ENCODE data around the gene UNC93A.

The UNC93A gene

GRCh38 chr6:167293088-167293589 is 2.0 kb downstream of the UNC93A start:
- DNase-seq (ENCODE audit: low spot score) = no peak
- in situ Hi-C loops (cut with MboI; ENCODE audit: low pct_unique_long_range_greater_than_20kb, low sequenced_read_pairs, unreplicated experiment) = no loop called here
- no peak for TF ChIP-seq CTCF (IDR thresholded peaks at IDR 0.05; ENCODE audit: extremely low read depth, insufficient read depth, missing control alignments)

- no peak for DNase-seq (ENCODE audit: low spot score)
- in situ Hi-C loops (cut with MboI; ENCODE audit: low pct_unique_long_range_greater_than_20kb, low sequenced_read_pairs, unreplicated experiment) = no loop called here
- TF ChIP-seq CTCF (IDR thresholded peaks at IDR 0.05; ENCODE audit: extremely low read depth, insufficient read depth, missing control alignments) = no peak
These were observed 2.5 kb downstream of the UNC93A start for GRCh38 chr6:167293590-167294091.

GRCh38 chr6:167294241-167294640 is 3.1 kb downstream of the UNC93A start:
- no peak for DNase-seq (ENCODE audit: low spot score)
- no peak for TF ChIP-seq CTCF (IDR thresholded peaks at IDR 0.05; ENCODE audit: extremely low read depth, insufficient read depth, missing control alignments)
- in situ Hi-C loops (cut with MboI; ENCODE audit: low pct_unique_long_range_greater_than_20kb, low sequenced_read_pairs, unreplicated experiment) = no loop called here

GRCh38 chr6:167294651-167295494 is 3.8 kb downstream of the UNC93A start:
- no peak for DNase-seq (ENCODE audit: low spot score)
- in situ Hi-C loops (cut with MboI; ENCODE audit: low pct_unique_long_range_greater_than_20kb, low sequenced_read_pairs, unreplicated experiment) = no loop called here
- TF ChIP-seq CTCF (IDR thresholded peaks at IDR 0.05; ENCODE audit: extremely low read depth, insufficient read depth, missing control alignments) = no peak

GRCh38 chr6:167295495-167296292 is 4.6 kb downstream of the UNC93A start:
- no peak for TF ChIP-seq CTCF (IDR thresholded peaks at IDR 0.05; ENCODE audit: extremely low read depth, insufficient read depth, missing control alignments)
- in situ Hi-C loops (cut with MboI; ENCODE audit: low pct_unique_long_range_greater_than_20kb, low sequenced_read_pairs, unreplicated experiment) = no loop called here
- DNase-seq (ENCODE audit: low spot score) = no peak

- no peak for DNase-seq (ENCODE audit: low spot score)
- in situ Hi-C loops (cut with MboI; ENCODE audit: low pct_unique_long_range_greater_than_20kb, low sequenced_read_pairs, unreplicated experiment) = no loop called here
- no peak for TF ChIP-seq CTCF (IDR thresholded peaks at IDR 0.05; ENCODE audit: extremely low read depth, insufficient read depth, missing control alignments)
These were observed 5.2 kb downstream of the UNC93A start for GRCh38 chr6:167296293-167296690.

Data from GM13977 (cell line).